Loucy (cell line): ENCODE data around the gene P3H1.
A peak's percentile ranks its signal among the peaks of the same experiment; 100 is the strongest.

Source experiments
- H2AFZ ChIP-seq: fragments of 200-600 bp; sonication (generic); 2 replicates; pipeline ENCODE4 v1.6.0; 2016; ENCODE audit warnings: antibody characterized with exemption, mild to moderate bottlenecking, low read length, moderate library complexity
- H3F3A ChIP-seq: fragments of 200-600 bp; 2 replicates; pipeline ENCODE4 v1.6.0; 2016; ENCODE audit warnings: antibody characterized with exemption, low read depth, mild to moderate bottlenecking
- H3K27me3 ChIP-seq: fragments of 200-600 bp; sonication (generic); 2 replicates; pipeline ENCODE4 v1.6.1; 2014; ENCODE audit warnings: low read length, mild to moderate bottlenecking; ENCODE audit not compliant: insufficient read depth, poor library complexity, severe bottlenecking
- H3K36me3 ChIP-seq: fragments of 200-600 bp; sonication (generic); 2 replicates; pipeline ENCODE4 v1.6.1; 2016; ENCODE audit warnings: low read length; ENCODE audit not compliant: insufficient read depth
- H3K4me1 ChIP-seq: fragments of 200-600 bp; sonication (generic); 2 replicates; pipeline ENCODE4 v1.5.1; 2014; ENCODE audit warnings: low read length, mild to moderate bottlenecking; ENCODE audit not compliant: insufficient read depth, poor library complexity, severe bottlenecking
- H3K4me2 ChIP-seq: fragments of 200-600 bp; sonication (generic); 2 replicates; pipeline ENCODE4 v1.6.0; 2014; ENCODE audit warnings: antibody characterized with exemption, low read length, low read depth, mild to moderate bottlenecking; ENCODE audit not compliant: poor library complexity, severe bottlenecking
- H3K4me3 ChIP-seq: fragments of 200-600 bp; sonication (generic); 2 replicates; pipeline ENCODE4 v1.5.1; 2014; ENCODE audit warnings: low read length, mild to moderate bottlenecking, mixed read lengths; ENCODE audit not compliant: poor library complexity, severe bottlenecking
- H3K79me2 ChIP-seq: fragments of 200-600 bp; sonication (generic); 2 replicates; pipeline ENCODE4 v1.6.1; 2014; ENCODE audit warnings: low read length; ENCODE audit not compliant: insufficient read depth
- H3K9ac ChIP-seq: fragments of 200-600 bp; sonication (generic); 2 replicates; pipeline ENCODE4 v1.6.0; 2014; ENCODE audit warnings: mild to moderate bottlenecking, low read depth, low read length, moderate library complexity; ENCODE audit not compliant: poor library complexity, severe bottlenecking
- H3K9me2 ChIP-seq: fragments of 200-600 bp; sonication (generic); replicated peaks from 2 replicates; pipeline ENCODE4 v1.6.1; 2016; ENCODE audit warnings: low read depth, low read length, mixed read lengths
- H3K9me3 ChIP-seq: fragments of 200-600 bp; sonication (generic); 2 replicates; pipeline ENCODE4 v1.6.1; 2014; ENCODE audit warnings: mild to moderate bottlenecking, antibody characterized with exemption, low read length, low read depth; ENCODE audit not compliant: insufficient read depth
- H4K20me1 ChIP-seq: fragments of 200-600 bp; sonication (generic); 2 replicates; pipeline ENCODE4 v1.6.0; 2014; ENCODE audit warnings: antibody characterized with exemption, low read length, mild to moderate bottlenecking; ENCODE audit not compliant: insufficient read depth, poor library complexity, severe bottlenecking
- EZH2phosphoT487 ChIP-seq: fragments of 200-600 bp; IDR thresholded peaks from 2 replicates; pipeline ENCODE4 v1.6.1; 2018; ENCODE audit warnings: antibody characterized with exemption, mild to moderate bottlenecking, moderate library complexity, borderline replicate concordance
- TF ChIP-seq, protein P1 (sequence below): fragments of 200-600 bp; sonication (generic); conservative IDR thresholded peaks from 2 replicates; pipeline ENCODE4 v1.5.1; 2014; ENCODE audit warnings: mild to moderate bottlenecking, antibody characterized with exemption, low read length

P3H1 gene

DNA sequence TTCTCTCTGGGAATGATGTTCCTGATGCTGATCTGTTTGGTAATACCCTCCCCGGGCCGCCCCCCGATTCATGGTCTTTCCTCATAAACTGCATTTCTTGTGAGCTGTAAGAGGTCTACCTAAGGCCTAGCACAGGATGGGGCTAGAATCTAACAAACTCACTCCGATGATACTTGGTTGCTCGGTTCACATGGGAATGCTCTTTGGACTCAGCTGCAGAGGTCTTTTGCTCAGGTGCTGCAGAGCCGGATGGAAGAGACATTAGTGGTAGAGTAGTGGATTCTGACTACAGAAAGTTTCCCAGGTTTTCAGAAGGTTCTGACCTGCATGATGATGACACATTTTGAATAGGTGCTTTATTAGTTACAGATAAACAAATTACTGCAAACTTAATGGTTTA is 9.7 kb upstream of the P3H1 start:
- Histone ChIP-seq H3K4me3 (no peak overlapping the region), H3K9me3 (no peaks in the 10 kb centered on the region), H3K36me3 (peaks cover 27% of the 10 kb centered on the region)

DNA sequence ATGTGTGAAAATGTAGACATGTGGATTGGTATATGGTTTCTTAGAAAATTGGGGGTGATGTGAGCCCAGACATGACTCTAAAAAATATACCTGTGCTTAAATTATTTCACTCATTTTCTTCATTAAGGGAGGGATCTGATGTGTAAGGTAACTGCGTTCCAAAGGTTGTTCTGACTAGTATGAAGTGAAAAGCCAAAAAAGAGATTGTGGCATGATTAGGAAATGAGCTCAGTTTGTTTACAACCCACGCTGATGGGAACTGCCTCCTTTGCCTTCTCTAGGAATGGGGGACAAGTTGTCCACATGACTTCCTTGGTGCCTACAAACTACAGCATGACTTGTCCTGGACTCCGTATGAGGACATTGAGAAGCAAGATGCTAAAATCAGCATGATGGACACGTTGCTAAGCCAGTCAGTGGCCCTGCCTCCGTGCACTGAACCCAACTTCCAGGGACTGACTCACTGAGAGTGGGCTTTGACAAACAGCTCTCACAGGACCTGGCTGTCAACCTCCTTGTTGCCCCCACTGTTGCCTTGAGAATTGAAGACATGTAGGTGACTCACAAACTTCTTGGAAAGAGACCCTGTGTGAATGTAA is 8.2 kb upstream of the P3H1 start:
- Histone ChIP-seq H2AFZ (no peak overlapping the region), H3K9ac (no peak overlapping the region), H3K79me2 (peaks cover 28% of the 10 kb centered on the region), H3K27me3 (no peaks in the 10 kb centered on the region), H3K4me2 (no peak overlapping the region), H3K4me1 (peaks cover 11% of the 10 kb centered on the region), H3K9me2 (no peaks in the 10 kb centered on the region), H4K20me1 (no peaks in the 10 kb centered on the region), H3K9me3 (no peaks in the 10 kb centered on the region), H3K4me3 (no peak overlapping the region), H3K36me3 (peaks cover 27% of the 10 kb centered on the region), H3F3A (no peaks in the 10 kb centered on the region)
- TF ChIP-seq EZH2phosphoT487: no peak
- TF ChIP-seq, protein P1, sequence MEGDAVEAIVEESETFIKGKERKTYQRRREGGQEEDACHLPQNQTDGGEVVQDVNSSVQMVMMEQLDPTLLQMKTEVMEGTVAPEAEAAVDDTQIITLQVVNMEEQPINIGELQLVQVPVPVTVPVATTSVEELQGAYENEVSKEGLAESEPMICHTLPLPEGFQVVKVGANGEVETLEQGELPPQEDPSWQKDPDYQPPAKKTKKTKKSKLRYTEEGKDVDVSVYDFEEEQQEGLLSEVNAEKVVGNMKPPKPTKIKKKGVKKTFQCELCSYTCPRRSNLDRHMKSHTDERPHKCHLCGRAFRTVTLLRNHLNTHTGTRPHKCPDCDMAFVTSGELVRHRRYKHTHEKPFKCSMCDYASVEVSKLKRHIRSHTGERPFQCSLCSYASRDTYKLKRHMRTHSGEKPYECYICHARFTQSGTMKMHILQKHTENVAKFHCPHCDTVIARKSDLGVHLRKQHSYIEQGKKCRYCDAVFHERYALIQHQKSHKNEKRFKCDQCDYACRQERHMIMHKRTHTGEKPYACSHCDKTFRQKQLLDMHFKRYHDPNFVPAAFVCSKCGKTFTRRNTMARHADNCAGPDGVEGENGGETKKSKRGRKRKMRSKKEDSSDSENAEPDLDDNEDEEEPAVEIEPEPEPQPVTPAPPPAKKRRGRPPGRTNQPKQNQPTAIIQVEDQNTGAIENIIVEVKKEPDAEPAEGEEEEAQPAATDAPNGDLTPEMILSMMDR: no peak

More for the DNA sequence above, 9.7 kb upstream of the P3H1 start:
- Histone ChIP-seq H3K4me2 (no peak overlapping the region), H2AFZ (no peak overlapping the region), H3K4me1 (peaks cover 5% of the 10 kb centered on the region), H3F3A (no peaks in the 10 kb centered on the region), H4K20me1 (no peaks in the 10 kb centered on the region), H3K27me3 (no peaks in the 10 kb centered on the region), H3K9me2 (no peaks in the 10 kb centered on the region), H3K79me2 (peaks cover 20% of the 10 kb centered on the region), H3K9ac (no peak overlapping the region)
- no peak for TF ChIP-seq EZH2phosphoT487
- TF ChIP-seq, protein P1: no peak

DNA sequence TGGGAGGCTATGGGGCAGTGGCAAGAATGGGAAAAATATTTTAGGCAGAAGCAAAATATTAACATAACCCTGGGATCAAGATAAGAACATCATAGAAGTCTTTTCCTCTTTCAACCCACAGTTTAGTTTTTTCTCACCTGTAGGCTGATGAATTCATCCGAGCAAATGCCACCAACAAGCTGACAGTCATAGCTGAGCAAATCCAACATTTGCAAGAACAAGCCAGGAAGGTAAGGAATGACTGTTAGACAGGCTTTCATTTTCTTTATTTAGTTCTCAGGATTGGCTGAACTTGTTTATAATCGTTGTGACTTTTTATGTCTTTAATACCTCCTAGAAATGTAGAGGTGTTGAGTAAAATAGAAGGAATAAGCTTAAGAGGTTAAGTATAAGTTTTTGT is 6.6 kb upstream of the P3H1 start:
- TF ChIP-seq, protein P1: no peak
- TF ChIP-seq EZH2phosphoT487: no peak

More for the DNA sequence above, 6.6 kb upstream of the P3H1 start:
- peak overlapping the region; percentile 84 for H3K4me2 ChIP-seq
- no peaks in the 10 kb centered on the region for H3K9me2 ChIP-seq
- H4K20me1 ChIP-seq: no peaks in the 10 kb centered on the region
- no peaks in the 10 kb centered on the region for H3K9me3 ChIP-seq
- H2AFZ ChIP-seq: no peak overlapping the region
- peak overlapping the region; percentile 38 for H3K9ac ChIP-seq
- H3K79me2 ChIP-seq: peaks cover 40% of the 10 kb centered on the region
- no peaks in the 10 kb centered on the region for H3F3A ChIP-seq
- H3K4me1 ChIP-seq: peaks cover 19% of the 10 kb centered on the region
- H3K27me3 ChIP-seq: no peaks in the 10 kb centered on the region
- no peak overlapping the region for H3K4me3 ChIP-seq
- H3K36me3 ChIP-seq: peaks cover 27% of the 10 kb centered on the region
